ENCODE measurements around the gene ACRV1.

GRCh38 chr11:125663910-125664309, 16.7 kb downstream of the ACRV1 start:
- TF ChIP-seq TBL1XR1 (IDR thresholded peaks at IDR 0.05; ENCODE audit: borderline replicate concordance, low read length, partially characterized antibody), result no peak
- no peak for TF ChIP-seq ZNF331 (CRISPR knock-in tag; IDR thresholded peaks at IDR 0.05)
- TF ChIP-seq HIC2 (CRISPR knock-in tag; IDR thresholded peaks at IDR 0.05; ENCODE audit: low read depth), result no peak
- TF ChIP-seq XRCC5 (optimal IDR thresholded peaks at IDR 0.05; ENCODE audit: low read length), result no peak
- TF ChIP-seq JDP2 (CRISPR knock-in tag; IDR thresholded peaks at IDR 0.05; ENCODE audit: borderline replicate concordance), result no peak
- no peak for TF ChIP-seq SIN3A (IDR thresholded peaks at IDR 0.05; ENCODE audit: borderline replicate concordance, low read depth, low read length)
- no peak for TF ChIP-seq ZNF775 (CRISPR knock-in tag; IDR thresholded peaks at IDR 0.05; ENCODE audit: borderline replicate concordance)
- TF ChIP-seq, protein P1, sequence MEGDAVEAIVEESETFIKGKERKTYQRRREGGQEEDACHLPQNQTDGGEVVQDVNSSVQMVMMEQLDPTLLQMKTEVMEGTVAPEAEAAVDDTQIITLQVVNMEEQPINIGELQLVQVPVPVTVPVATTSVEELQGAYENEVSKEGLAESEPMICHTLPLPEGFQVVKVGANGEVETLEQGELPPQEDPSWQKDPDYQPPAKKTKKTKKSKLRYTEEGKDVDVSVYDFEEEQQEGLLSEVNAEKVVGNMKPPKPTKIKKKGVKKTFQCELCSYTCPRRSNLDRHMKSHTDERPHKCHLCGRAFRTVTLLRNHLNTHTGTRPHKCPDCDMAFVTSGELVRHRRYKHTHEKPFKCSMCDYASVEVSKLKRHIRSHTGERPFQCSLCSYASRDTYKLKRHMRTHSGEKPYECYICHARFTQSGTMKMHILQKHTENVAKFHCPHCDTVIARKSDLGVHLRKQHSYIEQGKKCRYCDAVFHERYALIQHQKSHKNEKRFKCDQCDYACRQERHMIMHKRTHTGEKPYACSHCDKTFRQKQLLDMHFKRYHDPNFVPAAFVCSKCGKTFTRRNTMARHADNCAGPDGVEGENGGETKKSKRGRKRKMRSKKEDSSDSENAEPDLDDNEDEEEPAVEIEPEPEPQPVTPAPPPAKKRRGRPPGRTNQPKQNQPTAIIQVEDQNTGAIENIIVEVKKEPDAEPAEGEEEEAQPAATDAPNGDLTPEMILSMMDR (CRISPR knock-in tag; IDR thresholded peaks at IDR 0.05), result no peak
- TF ChIP-seq SP1 (IDR thresholded peaks at IDR 0.05), result no peak
- TF ChIP-seq SP1 (CRISPR knock-in tag; IDR thresholded peaks at IDR 0.05), result no peak
- no peak for TF ChIP-seq ZNF274 (CRISPR knock-in tag; IDR thresholded peaks at IDR 0.05)
- TF ChIP-seq TAF1 (CRISPR knock-in tag; IDR thresholded peaks at IDR 0.05), result no peak

Data from HepG2 (cell line).